ENCODE results near the gene ZBTB25.

ZBTB25 gene

GRCh38 chr14:64544607-64545312 is 41.1 kb upstream of the ZBTB25 start:
- no peak overlapping the region for H3K27ac ChIP-seq
- TF ChIP-seq, protein P1, sequence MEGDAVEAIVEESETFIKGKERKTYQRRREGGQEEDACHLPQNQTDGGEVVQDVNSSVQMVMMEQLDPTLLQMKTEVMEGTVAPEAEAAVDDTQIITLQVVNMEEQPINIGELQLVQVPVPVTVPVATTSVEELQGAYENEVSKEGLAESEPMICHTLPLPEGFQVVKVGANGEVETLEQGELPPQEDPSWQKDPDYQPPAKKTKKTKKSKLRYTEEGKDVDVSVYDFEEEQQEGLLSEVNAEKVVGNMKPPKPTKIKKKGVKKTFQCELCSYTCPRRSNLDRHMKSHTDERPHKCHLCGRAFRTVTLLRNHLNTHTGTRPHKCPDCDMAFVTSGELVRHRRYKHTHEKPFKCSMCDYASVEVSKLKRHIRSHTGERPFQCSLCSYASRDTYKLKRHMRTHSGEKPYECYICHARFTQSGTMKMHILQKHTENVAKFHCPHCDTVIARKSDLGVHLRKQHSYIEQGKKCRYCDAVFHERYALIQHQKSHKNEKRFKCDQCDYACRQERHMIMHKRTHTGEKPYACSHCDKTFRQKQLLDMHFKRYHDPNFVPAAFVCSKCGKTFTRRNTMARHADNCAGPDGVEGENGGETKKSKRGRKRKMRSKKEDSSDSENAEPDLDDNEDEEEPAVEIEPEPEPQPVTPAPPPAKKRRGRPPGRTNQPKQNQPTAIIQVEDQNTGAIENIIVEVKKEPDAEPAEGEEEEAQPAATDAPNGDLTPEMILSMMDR (IDR thresholded peaks at IDR 0.05): no peak
- peaks cover 8% of the 10 kb centered on the region for H3K9me3 ChIP-seq
- no peaks in the 10 kb centered on the region for H3K36me3 ChIP-seq
- H3K4me1 ChIP-seq (ENCODE audit: control insufficient read depth in 1 of 2, insufficient read depth in 1 of 2, low read depth in 1 of 2, low read length in 1 of 2): peaks cover 28 to 31% of the 10 kb centered on the region in 2 experiments
- H3K27me3 ChIP-seq: peaks cover 100% of the 10 kb centered on the region
- H3K4me3 ChIP-seq (ENCODE audit: low read depth in 1 of 2, low read length in 1 of 2): no peak overlapping the region

GRCh38 chr14:64542836-64543201 is 39.2 kb upstream of the ZBTB25 start:
- no peaks in the 10 kb centered on the region for H3K36me3 ChIP-seq
- H3K4me3 ChIP-seq (ENCODE audit: low read depth in 1 of 2, low read length in 1 of 2): no peak overlapping the region

DNA sequence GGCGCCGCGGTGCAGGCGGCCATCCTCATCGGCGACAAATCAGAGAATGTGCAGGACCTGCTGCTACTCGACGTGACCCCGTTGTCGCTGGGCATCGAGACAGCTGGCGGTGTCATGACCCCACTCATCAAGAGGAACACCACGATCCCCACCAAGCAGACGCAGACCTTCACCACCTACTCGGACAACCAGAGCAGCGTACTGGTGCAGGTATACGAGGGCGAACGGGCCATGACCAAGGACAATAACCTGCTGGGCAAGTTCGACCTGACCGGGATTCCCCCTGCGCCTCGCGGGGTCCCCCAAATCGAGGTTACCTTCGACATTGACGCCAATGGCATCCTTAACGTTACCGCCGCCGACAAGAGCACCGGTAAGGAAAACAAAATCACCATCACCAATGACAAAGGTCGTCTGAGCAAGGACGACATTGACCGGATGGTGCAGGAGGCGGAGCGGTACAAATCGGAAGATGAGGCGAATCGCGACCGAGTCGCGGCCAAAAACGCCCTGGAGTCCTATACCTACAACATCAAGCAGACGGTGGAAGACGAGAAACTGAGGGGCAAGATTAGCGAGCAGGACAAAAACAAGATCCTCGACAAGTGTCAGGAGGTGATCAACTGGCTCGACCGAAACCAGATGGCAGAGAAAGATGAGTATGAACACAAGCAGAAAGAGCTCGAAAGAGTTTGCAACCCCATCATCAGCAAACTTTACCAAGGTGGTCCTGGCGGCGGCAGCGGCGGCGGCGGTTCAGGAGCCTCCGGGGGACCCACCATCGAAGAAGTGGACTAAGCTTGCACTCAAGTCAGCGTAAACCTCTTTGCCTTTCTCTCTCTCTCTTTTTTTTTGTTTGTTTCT is 38.6 kb upstream of the ZBTB25 start:
- peaks cover 8% of the 10 kb centered on the region for H3K9me3 ChIP-seq
- H3K27ac ChIP-seq: no peak overlapping the region
- H3K4me1 ChIP-seq (ENCODE audit: control insufficient read depth in 1 of 2, insufficient read depth in 1 of 2, low read depth in 1 of 2, low read length in 1 of 2): peaks cover 30 to 35% of the 10 kb centered on the region in 2 experiments
- TF ChIP-seq, protein P1 (IDR thresholded peaks at IDR 0.05): no peak
- H3K36me3 ChIP-seq: no peaks in the 10 kb centered on the region
- peak overlapping the region; percentile 77 to 91 for H3K4me3 ChIP-seq (ENCODE audit: low read depth in 1 of 2, low read length in 1 of 2)
- H3K27me3 ChIP-seq: peaks cover 99% of the 10 kb centered on the region

More at GRCh38 chr14:64542836-64543201, 39.2 kb upstream of the ZBTB25 start:
- Histone ChIP-seq H3K9me3 (peaks cover 8% of the 10 kb centered on the region), H3K27me3 (peaks cover 100% of the 10 kb centered on the region), H3K27ac (no peak overlapping the region), H3K4me1 (ENCODE audit: control insufficient read depth in 1 of 2, insufficient read depth in 1 of 2, low read depth in 1 of 2, low read length in 1 of 2) (peaks cover 30 to 35% of the 10 kb centered on the region in 2 experiments)
- TF ChIP-seq, protein P1 (IDR thresholded peaks at IDR 0.05): no peak

- Histone ChIP-seq H3K4me1 (ENCODE audit: control insufficient read depth in 1 of 2, insufficient read depth in 1 of 2, low read depth in 1 of 2, low read length in 1 of 2) (peaks cover 30 to 35% of the 10 kb centered on the region in 2 experiments), H3K36me3 (no peaks in the 10 kb centered on the region), H3K27me3 (peaks cover 91% of the 10 kb centered on the region), H3K9me3 (peaks cover 8% of the 10 kb centered on the region), H3K4me3 (ENCODE audit: low read depth in 1 of 2, low read length in 1 of 2) (peak overlapping the region; percentile 77 to 91), H3K27ac (no peak overlapping the region)
- TF ChIP-seq, protein P1 (IDR thresholded peaks at IDR 0.05): no peak
Observed at GRCh38 chr14:64541261-64541971, 37.8 kb upstream of the ZBTB25 start.
